Neural cell (in vitro differentiated cells): ENCODE results near the gene SLC6A8. TPM values are rescaled to one million over a fixed set of nuclear protein-coding genes. Genes with fewer than 3 reads are reported as not detected.
A peak's percentile ranks its signal among the peaks of the same experiment; 100 is the strongest.

ENCODE experiments used
- H2AFZ ChIP-seq: fragments of 200-600, 300-800 bp; sonication (generic), shearing (Covaris generic); 2 replicates; pipeline ENCODE4 v1.6.0; 2014; ENCODE audit warnings: low read depth, mild to moderate bottlenecking, antibody characterized with exemption, low read length, moderate library complexity
- H3F3A ChIP-seq: fragments of 200-600 bp; shearing (Covaris generic); 2 replicates; pipeline ENCODE4 v1.6.1; 2016; ENCODE audit warnings: mild to moderate bottlenecking, moderate library complexity, mixed read lengths, antibody characterized with exemption, low read length; ENCODE audit not compliant: insufficient read depth, poor library complexity, severe bottlenecking
- H3K27ac ChIP-seq: fragments of 200-600, 300-800 bp; sonication (generic), shearing (Covaris generic); 2 replicates; pipeline ENCODE4 v1.5.1; 2014; ENCODE audit warnings: mild to moderate bottlenecking, low read length, moderate library complexity
- H3K27me3 ChIP-seq: fragments of 300-800, 200-600 bp; sonication (generic), shearing (Covaris generic); 2 replicates; pipeline ENCODE4 v1.6.0; 2014; ENCODE audit warnings: mild to moderate bottlenecking, low read depth, low read length, moderate library complexity; ENCODE audit not compliant: insufficient read depth
- H3K36me3 ChIP-seq: fragments of 300-800, 200-600 bp; sonication (generic), shearing (Covaris generic); 2 replicates; pipeline ENCODE4 v1.5.1; 2014; ENCODE audit warnings: mild to moderate bottlenecking, antibody characterized with exemption, low read length, moderate library complexity; ENCODE audit not compliant: insufficient read depth
- H3K4me2 ChIP-seq: fragments of 300-800, 200-600 bp; sonication (generic), shearing (Covaris generic); 2 replicates; pipeline ENCODE4 v1.6.0; 2014; ENCODE audit warnings: mild to moderate bottlenecking, low read length
- H3K4me3 ChIP-seq: fragments of 300-800, 200-600 bp; sonication (generic), shearing (Covaris generic); 2 replicates; pipeline ENCODE4 v1.5.1; 2014; ENCODE audit warnings: mild to moderate bottlenecking, low read length, moderate library complexity
- H3K79me2 ChIP-seq: fragments of 200-600 bp; shearing (Covaris generic); replicated peaks from 2 replicates; pipeline ENCODE4 v1.6.0; 2014; ENCODE audit warnings: mild to moderate bottlenecking, low read length, moderate library complexity; ENCODE audit not compliant: insufficient read depth
- H3K9ac ChIP-seq: fragments of 300-800, 200-600 bp; sonication (generic), shearing (Covaris generic); 2 replicates; pipeline ENCODE4 v1.6.1; 2016; ENCODE audit warnings: mild to moderate bottlenecking, low read length, mixed read lengths
- H3K9me2 ChIP-seq: fragments of 200-600 bp; shearing (Covaris generic); 2 replicates; pipeline ENCODE4 v1.6.1; 2016; ENCODE audit warnings: mild to moderate bottlenecking, low read length, mixed read lengths; ENCODE audit not compliant: insufficient read depth
- H3K9me3 ChIP-seq: fragments of 200-600, 300-800 bp; sonication (generic), shearing (Covaris generic); 2 replicates; pipeline ENCODE4 v1.6.1; 2016; ENCODE audit warnings: mild to moderate bottlenecking, mixed run types, low read length, moderate library complexity, mixed read lengths
- H4K20me1 ChIP-seq: fragments of 200-600 bp; shearing (Covaris generic); 2 replicates; pipeline ENCODE4 v1.6.1; 2016; ENCODE audit warnings: mild to moderate bottlenecking, mixed run types; ENCODE audit not compliant: insufficient read depth
- EP300 ChIP-seq: fragments of 450-650 bp; conservative IDR thresholded peaks from 2 replicates; pipeline ENCODE4 v1.6.1; 2014; ENCODE audit warnings: antibody characterized with exemption, mild to moderate bottlenecking, moderate library complexity; ENCODE audit not compliant: poor library complexity, severe bottlenecking
- EZH2 ChIP-seq: fragments of 200-600, 300-800 bp; shearing (Covaris generic), sonication (generic); IDR thresholded peaks from 2 replicates; pipeline ENCODE4 v1.6.1; 2014; ENCODE audit warnings: antibody characterized with exemption, low read length, borderline replicate concordance, mild to moderate bottlenecking; ENCODE audit not compliant: insufficient read depth, poor library complexity, severe bottlenecking
- MXI1 ChIP-seq: fragments of 450-650 bp; conservative IDR thresholded peaks from 2 replicates; pipeline ENCODE4 v1.6.1; 2014; ENCODE audit warnings: antibody characterized with exemption, mild to moderate bottlenecking; ENCODE audit not compliant: poor library complexity, severe bottlenecking
- POLR2AphosphoS5 ChIP-seq: IDR thresholded peaks from 2 replicates; pipeline ENCODE4 v1.6.1; 2012
- RAD21 ChIP-seq: fragments of 450-650 bp; conservative IDR thresholded peaks from 2 replicates; pipeline ENCODE4 v1.6.1; 2014; ENCODE audit warnings: antibody characterized with exemption, mild to moderate bottlenecking, moderate library complexity
- SMC3 ChIP-seq: fragments of 450-650 bp; conservative IDR thresholded peaks from 2 replicates; pipeline ENCODE4 v1.6.1; 2014; ENCODE audit warnings: antibody characterized with exemption, mild to moderate bottlenecking, moderate library complexity; ENCODE audit not compliant: poor library complexity
- TAF1 ChIP-seq: IDR thresholded peaks from 2 replicates; pipeline ENCODE4 v1.6.1; 2012; ENCODE audit warnings: low read depth
- polyA plus RNA-seq: library from polyadenylated mRNA; depleted of rRNA; stranded (reverse); fragments of >200 nt; gene quantifications from 2 replicates; pipeline ENCODE4 v1.2.3, GENCODE V29; 2014
- TF ChIP-seq, protein P1 (sequence below): fragments of 450-650 bp; IDR thresholded peaks from 2 replicates; pipeline ENCODE4 v1.5.1; 2014; ENCODE audit warnings: antibody characterized with exemption, mild to moderate bottlenecking, moderate library complexity; ENCODE audit not compliant: poor library complexity, severe bottlenecking
- TF ChIP-seq, protein P2 (sequence below): IDR thresholded peaks from 2 replicates; pipeline ENCODE4 v1.6.1; 2012; ENCODE audit warnings: borderline replicate concordance

Gene SLC6A8
- polyA plus RNA-seq, 1 donor from 2014 or later, result 36.4 TPM

DNA sequence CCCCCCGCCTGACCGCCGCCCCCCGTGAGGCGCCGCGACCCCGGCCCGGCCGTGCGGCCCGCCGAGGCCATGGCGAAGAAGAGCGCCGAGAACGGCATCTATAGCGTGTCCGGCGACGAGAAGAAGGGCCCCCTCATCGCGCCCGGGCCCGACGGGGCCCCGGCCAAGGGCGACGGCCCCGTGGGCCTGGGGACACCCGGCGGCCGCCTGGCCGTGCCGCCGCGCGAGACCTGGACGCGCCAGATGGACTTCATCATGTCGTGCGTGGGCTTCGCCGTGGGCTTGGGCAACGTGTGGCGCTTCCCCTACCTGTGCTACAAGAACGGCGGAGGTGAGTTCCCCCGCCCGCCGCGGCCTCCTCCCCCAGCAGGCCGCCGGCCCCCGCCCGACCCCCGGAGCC lies 780 bp downstream of the SLC6A8 start:
- Histone ChIP-seq H2AFZ (no peak overlapping the region), H4K20me1 (peaks cover 4% of the 10 kb centered on the region), H3F3A (no peaks in the 10 kb centered on the region), H3K9me2 (no peaks in the 10 kb centered on the region), H3K79me2 (peaks cover 9% of the 10 kb centered on the region), H3K36me3 (no peaks in the 10 kb centered on the region), H3K27me3 (no peaks in the 10 kb centered on the region), H3K27ac (no peak overlapping the region), H3K4me3 (peak overlapping the region; percentile 65), H3K9ac (peak overlapping the region; percentile 60), H3K4me2 (no peak overlapping the region), H3K9me3 (no peaks in the 10 kb centered on the region)
- TF ChIP-seq EZH2 (no peak), SMC3 (no peak), TAF1 (no peak), MXI1 (no peak), POLR2AphosphoS5 (no peak), RAD21 (no peak), EP300 (no peak)
- TF ChIP-seq, protein P1, sequence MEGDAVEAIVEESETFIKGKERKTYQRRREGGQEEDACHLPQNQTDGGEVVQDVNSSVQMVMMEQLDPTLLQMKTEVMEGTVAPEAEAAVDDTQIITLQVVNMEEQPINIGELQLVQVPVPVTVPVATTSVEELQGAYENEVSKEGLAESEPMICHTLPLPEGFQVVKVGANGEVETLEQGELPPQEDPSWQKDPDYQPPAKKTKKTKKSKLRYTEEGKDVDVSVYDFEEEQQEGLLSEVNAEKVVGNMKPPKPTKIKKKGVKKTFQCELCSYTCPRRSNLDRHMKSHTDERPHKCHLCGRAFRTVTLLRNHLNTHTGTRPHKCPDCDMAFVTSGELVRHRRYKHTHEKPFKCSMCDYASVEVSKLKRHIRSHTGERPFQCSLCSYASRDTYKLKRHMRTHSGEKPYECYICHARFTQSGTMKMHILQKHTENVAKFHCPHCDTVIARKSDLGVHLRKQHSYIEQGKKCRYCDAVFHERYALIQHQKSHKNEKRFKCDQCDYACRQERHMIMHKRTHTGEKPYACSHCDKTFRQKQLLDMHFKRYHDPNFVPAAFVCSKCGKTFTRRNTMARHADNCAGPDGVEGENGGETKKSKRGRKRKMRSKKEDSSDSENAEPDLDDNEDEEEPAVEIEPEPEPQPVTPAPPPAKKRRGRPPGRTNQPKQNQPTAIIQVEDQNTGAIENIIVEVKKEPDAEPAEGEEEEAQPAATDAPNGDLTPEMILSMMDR, result no peak
- TF ChIP-seq, protein P2, sequence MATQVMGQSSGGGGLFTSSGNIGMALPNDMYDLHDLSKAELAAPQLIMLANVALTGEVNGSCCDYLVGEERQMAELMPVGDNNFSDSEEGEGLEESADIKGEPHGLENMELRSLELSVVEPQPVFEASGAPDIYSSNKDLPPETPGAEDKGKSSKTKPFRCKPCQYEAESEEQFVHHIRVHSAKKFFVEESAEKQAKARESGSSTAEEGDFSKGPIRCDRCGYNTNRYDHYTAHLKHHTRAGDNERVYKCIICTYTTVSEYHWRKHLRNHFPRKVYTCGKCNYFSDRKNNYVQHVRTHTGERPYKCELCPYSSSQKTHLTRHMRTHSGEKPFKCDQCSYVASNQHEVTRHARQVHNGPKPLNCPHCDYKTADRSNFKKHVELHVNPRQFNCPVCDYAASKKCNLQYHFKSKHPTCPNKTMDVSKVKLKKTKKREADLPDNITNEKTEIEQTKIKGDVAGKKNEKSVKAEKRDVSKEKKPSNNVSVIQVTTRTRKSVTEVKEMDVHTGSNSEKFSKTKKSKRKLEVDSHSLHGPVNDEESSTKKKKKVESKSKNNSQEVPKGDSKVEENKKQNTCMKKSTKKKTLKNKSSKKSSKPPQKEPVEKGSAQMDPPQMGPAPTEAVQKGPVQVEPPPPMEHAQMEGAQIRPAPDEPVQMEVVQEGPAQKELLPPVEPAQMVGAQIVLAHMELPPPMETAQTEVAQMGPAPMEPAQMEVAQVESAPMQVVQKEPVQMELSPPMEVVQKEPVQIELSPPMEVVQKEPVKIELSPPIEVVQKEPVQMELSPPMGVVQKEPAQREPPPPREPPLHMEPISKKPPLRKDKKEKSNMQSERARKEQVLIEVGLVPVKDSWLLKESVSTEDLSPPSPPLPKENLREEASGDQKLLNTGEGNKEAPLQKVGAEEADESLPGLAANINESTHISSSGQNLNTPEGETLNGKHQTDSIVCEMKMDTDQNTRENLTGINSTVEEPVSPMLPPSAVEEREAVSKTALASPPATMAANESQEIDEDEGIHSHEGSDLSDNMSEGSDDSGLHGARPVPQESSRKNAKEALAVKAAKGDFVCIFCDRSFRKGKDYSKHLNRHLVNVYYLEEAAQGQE, result no peak

DNA sequence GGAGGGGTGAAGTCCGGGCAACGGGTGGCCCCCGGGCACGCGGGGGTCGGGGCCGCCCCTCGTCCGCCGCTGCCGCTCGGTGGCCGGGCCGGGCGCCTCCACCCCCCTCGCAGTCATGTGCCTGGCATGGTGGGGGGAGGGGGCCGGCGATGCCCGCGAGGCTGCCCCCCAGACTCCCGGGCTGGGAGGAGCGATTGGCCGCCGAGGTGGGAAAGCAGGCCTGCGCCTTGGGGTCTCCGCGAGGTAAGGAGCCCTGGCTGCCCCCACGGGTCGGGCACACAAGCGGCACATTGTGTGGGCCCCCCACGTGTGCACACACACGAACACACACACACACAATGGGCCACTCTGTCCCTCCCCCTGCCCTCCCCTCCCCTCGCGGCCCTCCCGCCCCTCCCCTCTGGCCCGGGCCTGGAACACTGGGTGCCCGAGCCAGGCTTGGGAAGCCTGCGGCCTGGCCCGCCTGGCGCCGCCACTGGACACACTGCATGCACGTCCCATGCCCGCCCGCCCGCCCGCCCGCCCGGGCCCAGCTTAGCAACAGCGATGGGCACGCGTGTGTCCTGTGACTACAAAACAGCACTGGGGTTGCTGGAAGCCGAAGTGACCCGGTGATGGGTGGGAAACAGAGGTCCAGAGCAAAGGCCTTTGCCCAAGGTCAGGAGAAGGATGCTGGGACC lies 1.3 kb downstream of the SLC6A8 start:
- Histone ChIP-seq H3K79me2 (peaks cover 9% of the 10 kb centered on the region), H3K4me3 (peak overlapping the region; percentile 65), H3K27me3 (no peaks in the 10 kb centered on the region), H3K4me2 (no peak overlapping the region), H3K27ac (no peak overlapping the region), H3K36me3 (no peaks in the 10 kb centered on the region), H2AFZ (no peak overlapping the region), H3K9me2 (no peaks in the 10 kb centered on the region), H3K9ac (peak overlapping the region; percentile 60), H3K9me3 (no peaks in the 10 kb centered on the region), H3F3A (no peaks in the 10 kb centered on the region), H4K20me1 (peaks cover 4% of the 10 kb centered on the region)
- TF ChIP-seq RAD21 (no peak), MXI1 (no peak), POLR2AphosphoS5 (no peak), TAF1 (no peak), EP300 (no peak), SMC3 (no peak), EZH2 (no peak)
- TF ChIP-seq, protein P2, result no peak
- TF ChIP-seq, protein P1, result no peak
